Stimulated activated CD4-positive, alpha-beta T cell treated with anti-CD3 and anti-CD28 coated beads, Interleukin-15, amount 100 ng/mL, for 1 hour (primary cell): ENCODE data around the gene ADAMTS8.

Experiments
- DNase-seq, 2 donors: peaks; one replicate each; pipeline ENCODE4 v3.0.0-alpha.2; 2020; ENCODE audit warnings: low read depth in 1 of 2, low spot score in 1 of 2

The ADAMTS8 gene

DNA sequence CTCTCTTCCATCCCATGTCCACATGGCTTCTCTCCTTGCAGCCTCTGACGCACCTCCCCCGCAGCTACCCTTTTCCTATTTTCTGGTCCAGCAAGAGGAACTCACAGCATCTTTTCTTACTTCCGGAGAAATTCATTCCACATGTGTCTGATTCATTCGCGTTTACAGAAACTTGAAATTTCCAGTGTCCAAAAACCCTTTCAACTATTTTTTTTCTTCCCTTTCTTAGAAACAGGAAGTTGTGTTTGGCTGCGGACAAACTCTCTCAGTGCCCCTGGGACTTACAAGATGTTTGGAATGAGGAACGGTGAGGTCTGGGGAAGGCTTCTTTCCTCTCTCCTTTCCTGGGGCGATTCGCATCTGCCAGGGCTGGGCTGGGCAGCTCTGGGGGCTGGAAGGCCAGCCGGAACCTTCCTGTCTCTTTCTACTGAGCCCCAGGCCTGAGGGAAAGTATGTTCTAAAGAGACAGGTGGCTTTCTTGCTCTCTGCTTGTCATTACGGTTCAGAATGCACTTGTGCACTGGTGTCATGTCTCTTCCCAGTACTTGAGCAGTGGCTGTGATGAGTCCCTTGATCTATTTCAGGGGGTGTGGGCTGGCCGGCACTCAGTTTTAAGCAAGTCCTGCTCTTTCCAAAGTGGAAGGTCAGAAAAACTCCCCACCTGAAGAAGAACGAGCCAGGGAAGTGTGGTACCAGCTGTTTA is 27.5 kb downstream of the ADAMTS8 start:
- no peak for DNase-seq

- DNase-seq: no peak
These were observed 29.2 kb downstream of the ADAMTS8 start for GRCh38 chr11:130399196-130399595.

GRCh38 chr11:130397780-130398179 is 30.6 kb downstream of the ADAMTS8 start:
- no peak for DNase-seq

- DNase-seq: no peak
These were observed 31.4 kb downstream of the ADAMTS8 start for GRCh38 chr11:130396965-130397364.

DNA sequence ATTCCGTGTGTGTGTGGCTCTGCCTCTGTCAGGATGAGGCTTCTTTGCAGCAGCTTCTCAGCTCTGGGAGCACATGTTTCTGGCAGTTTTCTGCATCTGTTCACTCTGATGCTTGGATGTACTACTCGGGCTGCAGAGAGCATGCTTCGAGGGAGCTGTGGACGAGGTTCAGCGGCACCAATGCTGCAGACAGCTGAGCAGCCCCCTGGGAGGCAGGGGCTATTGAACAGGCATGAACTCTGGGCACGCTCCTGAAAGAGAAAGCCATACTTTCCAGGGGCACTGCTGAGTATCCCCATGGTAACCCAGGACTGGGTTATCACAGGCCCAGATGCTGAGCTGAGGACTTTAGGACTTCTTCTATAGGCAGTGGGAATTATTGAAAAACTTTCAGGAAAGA is 33.8 kb downstream of the ADAMTS8 start:
- no peak for DNase-seq

DNA sequence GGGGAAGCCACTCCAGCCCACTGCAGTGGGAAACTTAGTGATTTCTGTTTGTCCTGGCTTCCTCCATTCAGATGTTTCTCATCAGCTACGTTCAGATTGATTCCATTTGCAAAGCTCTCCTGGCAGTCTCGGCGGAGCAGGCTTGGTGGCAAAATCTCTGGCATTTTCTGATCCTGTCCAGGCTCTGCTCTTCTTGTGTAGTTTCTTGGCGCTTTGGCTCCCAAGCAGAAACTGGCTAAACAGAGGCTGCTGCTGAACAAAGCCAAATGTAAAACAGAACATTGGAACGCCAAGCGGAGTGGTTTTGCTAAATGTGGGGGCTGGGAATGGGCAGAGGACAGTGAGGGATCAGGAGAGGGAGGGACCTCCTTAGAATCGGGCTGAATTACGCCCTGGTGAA is 36.7 kb downstream of the ADAMTS8 start:
- no peak for DNase-seq

DNA sequence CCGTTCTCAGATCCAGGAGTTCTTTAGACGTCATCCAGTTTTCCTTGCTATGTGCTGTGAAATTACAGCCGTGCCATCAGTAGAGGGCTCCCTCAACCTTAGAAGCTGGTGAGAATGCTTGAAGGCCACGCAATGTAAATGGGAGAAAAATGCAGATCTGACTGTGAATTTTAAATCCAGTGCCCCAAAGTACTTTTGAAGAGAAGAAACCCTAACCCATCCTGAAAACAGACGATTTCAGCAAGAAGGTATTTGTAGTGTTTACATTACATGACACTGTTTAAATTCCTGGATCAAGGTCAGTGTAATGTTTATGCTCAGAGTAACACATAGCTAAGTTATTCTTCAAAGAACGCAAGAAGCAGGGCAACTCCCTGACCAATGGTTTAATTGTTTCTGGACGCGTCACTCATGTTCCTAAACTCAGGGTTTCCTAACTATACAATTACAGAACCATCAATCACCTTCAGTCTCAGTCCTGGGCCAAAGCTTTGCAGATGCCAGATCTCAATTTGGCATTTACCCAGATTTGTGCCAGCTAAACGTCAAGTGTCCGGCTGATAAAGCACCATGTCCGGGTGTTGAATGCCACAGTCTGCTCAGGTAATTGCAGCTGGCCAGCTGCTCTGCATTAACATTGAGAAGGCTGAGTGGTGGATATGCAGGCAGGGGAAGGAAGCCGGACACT is 38.2 kb downstream of the ADAMTS8 start:
- no peak for DNase-seq

- DNase-seq: no peak
These were observed 39.0 kb downstream of the ADAMTS8 start for GRCh38 chr11:130389335-130389935.

DNA sequence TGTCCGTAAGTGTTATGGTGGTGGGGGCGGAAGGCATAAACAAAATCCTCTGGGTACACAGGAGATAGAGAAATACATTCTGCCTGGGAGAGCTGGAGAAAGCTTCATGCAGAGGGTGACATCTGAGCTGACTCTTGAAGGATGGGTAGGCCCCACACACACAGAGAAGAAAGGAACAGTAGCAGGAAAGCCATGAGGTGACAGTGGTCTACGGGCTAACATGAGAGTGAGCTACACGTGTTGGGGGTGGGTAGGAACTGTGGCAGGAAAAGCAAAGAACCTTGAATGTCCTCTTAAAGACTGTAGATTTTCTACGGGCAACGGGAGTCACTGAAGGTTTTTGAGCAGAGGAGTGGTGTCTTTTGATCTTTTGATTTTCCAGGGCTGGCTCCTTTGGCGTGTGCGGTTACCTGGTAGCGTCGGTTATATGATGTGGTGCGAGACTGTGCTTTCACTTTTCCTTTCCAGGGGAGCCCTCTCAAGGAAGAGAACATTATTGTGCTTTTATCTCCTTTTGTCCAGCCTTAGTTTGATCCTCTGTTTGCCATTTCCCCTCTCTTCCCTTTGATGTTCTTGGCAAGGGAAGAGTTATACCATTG is 39.7 kb downstream of the ADAMTS8 start:
- DNase-seq: no peak

GRCh38 chr11:130386056-130386455 is 42.4 kb downstream of the ADAMTS8 start:
- DNase-seq: no peak

DNA sequence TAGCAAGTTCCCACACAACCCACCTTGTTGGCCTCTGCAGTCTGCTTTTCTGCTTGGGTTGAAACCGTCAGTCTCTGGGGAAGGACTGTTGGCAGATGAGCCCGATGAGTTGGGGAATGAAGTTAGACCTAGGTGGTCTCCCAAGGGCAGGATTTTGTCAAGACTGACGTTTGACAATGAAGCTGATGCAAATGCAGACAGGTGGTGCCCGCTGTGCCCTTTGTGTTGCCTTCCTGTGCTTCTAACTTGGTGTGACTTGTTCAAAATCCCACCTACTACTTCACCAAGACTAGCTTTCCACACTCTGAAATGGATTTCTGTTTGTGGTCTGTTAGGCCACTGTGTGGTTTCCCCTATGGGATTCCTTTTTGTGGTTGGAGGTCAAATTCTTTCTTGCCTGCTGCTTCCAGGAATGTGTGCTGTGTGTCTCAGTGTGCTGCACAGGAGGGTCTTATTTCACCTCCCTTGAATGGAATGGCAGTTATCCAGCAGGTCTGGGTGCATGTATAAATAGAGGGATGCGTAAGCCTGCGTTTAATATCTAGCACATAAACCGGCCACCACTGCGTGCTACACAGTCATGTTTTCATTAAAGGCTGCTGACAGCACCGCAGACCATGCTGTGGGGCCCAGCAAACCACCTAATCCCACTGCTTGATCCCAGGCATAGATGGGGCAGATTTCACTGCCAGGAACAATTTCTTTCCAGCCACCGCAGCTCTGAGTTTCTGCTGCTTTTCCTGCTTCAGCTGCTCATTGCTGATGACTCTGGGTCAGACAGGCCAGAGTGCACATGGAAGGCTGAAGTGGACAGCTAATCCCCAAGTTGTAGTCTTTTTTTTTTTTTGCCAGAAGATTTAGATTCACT is 44.8 kb downstream of the ADAMTS8 start:
- DNase-seq: no peak

DNA sequence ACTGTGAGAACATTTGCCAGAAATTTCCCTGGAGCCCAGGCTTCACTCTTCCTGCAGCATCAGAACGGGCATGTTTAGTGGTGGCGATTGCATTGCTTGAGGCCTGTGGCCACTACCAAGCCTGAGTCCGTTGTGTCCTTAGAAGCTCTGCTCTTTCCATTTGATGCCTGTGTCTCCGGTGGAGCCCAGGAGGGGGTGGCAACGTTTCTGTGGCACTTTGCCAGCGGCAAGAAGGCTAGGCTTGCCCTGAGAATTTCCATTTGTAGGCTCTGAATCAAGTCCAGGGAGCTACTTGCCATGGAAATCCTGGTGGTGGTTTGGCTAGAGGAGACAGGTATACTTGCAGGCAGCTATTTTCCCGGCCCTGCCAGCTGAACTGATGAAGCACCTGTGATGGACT is 47.1 kb downstream of the ADAMTS8 start:
- no peak for DNase-seq

DNA sequence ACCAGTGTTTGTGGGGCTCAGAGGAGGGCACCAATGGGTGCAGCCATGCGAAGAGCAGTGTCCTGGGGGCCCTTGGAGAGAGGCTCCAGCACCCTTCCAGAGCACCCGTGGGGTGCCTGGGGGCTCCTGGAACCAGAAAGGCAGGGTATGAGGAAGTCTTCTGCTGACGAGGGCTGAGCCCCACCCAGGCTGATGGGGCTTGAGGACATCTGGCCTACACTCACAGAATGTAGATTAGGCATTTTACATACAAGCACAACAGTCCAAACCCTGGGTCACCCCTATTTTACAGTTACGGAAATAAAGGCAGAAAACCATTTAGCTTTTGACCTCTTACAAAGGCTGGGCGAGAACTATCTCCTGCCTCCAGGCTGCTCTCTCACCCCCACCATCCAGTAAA is 47.6 kb downstream of the ADAMTS8 start:
- no peak for DNase-seq

DNA sequence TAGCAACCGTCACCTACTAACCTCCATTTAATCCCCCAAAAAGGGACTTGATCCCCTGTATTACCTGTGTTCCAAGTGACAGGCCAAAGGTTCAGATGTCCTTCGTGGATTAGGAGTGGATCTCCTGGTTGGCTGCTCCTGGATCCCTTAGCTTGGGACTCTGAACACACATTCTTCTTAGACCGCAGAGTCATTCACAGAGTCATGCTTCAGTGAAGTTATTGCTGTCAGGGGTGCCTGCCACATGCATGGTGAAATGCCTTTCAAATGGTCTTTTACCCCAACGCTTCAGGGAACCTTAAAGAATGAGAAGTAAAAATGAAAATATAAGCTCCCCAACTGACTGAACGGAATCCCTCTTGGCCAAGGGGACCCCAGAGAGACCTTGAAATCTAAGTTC is 49.1 kb downstream of the ADAMTS8 start:
- no peak for DNase-seq

DNA sequence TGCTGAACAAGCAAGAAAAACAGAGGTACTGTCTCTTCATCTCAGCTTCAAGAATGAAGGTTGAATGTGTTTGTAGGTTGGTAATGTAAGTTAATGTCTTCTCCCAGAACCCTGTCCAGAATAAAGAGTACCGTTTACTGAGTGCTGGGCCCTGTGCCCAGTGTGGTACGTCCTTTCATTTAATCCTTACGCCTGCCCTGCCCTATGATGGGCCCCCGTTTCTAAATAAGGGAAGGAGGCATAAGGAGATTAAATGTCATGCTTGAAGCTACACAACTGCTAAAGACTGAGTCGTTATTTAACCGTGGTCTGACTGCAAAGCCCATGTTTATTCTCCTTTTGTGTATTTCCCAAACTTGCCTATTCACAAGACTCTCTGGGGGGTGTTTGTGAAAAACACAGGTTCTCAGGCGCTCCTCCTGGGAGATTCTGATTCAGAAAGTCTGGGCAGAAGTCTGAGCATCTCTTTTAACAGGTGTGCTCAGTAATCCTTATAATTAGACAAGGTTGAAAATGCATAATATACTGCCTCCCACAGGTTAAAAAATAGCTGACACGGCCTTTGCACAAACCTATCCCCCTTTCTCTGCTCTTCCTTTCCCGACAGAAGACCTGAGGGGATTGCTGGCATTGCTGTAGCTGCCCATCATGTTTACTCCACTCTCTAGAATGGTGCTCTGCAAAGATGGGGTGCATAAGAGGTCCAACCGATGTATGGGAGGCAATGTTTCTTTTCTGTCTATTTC is 57.4 kb downstream of the ADAMTS8 start:
- no peak for DNase-seq

- DNase-seq: no peak
These were observed 58.7 kb downstream of the ADAMTS8 start for GRCh38 chr11:130369713-130370112.

- no peak for DNase-seq
These were observed 59.2 kb downstream of the ADAMTS8 start for GRCh38 chr11:130369141-130369691.

DNA sequence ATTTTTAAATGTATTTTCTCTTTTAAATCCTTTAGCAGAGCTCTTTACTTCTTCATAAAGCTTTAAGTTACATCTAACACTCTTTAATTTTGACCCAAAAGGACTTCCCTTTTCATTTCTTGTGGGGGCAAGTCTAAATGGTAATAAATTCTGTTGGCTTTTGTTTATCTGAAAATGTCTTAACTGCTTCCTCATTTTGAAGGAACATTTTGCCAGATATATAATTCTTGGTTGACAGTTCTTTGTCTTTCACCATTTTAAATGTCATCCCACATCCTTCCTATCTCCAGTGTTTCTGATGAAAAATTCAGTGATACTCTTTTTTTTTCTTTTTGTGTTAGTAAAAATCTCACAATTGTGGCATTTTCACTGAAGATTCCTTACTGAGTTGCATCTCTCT is 69.0 kb downstream of the ADAMTS8 start:
- DNase-seq: no peak

DNA sequence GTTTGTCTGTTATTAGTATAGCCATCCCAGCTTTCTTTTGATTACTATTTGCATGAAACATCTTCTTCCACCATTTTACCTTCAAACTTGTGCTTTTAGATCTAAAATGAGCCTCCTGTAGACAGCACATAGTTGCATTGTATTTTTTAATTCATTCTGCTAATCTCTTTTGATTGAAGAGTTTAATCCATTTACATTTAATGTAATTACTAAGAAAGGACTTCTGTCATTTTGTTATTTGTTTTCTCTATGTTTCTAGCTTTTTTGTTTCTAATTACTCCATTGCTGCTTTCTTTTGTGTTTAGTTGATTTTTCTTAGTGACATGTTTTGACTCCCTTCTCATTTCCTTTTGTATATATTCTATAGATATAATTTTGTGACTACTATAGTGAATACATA is 70.0 kb downstream of the ADAMTS8 start:
- no peak for DNase-seq
